Astrocyte (in vitro differentiated cells and primary cell): ENCODE results near the gene TFRC. TPM values are rescaled to one million over a fixed set of nuclear protein-coding genes. Genes with fewer than 3 reads are reported as not detected.

Source experiments
- DNase-seq: peaks from one replicate; pipeline ENCODE4 v3.0.0-alpha.2; 2010; ENCODE audit warnings: low read depth
- FAIRE-seq: peaks from 2 replicates; lab custom pipeline; 2011; peaks lifted over from hg19 to GRCh38; lab: Jason Lieb, UNC
- H2AFZ ChIP-seq: 2 replicates; pipeline ENCODE4 v1.6.0; 2012; ENCODE audit warnings: low read depth, low read length, inconsistent platforms
- H3K27ac ChIP-seq: 2 replicates; pipeline ENCODE4 v1.5.1; 2011; ENCODE audit warnings: low read depth, low read length, inconsistent platforms
- H3K27me3 ChIP-seq: 2 replicates; pipeline ENCODE4 v1.6.0; 2011; ENCODE audit warnings: low read length, inconsistent platforms; ENCODE audit not compliant: insufficient read depth
- H3K36me3 ChIP-seq: 2 replicates; pipeline ENCODE4 v1.5.1; 2011; ENCODE audit warnings: low read length, inconsistent platforms; ENCODE audit not compliant: insufficient read depth
- H3K4me1 ChIP-seq: 2 replicates; pipeline ENCODE4 v1.5.1; 2011; ENCODE audit warnings: low read length, inconsistent platforms; ENCODE audit not compliant: insufficient read depth
- H3K4me2 ChIP-seq: 2 replicates; pipeline ENCODE4 v1.6.0; 2012; ENCODE audit warnings: low read length, inconsistent platforms
- H3K4me3 ChIP-seq: 2 replicates; pipeline ENCODE4 v1.5.1; 2011; ENCODE audit warnings: low read depth, mild to moderate bottlenecking, low read length, inconsistent platforms; ENCODE audit not compliant: insufficient read depth
- H3K79me2 ChIP-seq: 2 replicates; pipeline ENCODE4 v1.6.0; 2012; ENCODE audit warnings: mild to moderate bottlenecking, low read length, inconsistent platforms; ENCODE audit not compliant: insufficient read depth
- H3K9ac ChIP-seq: 2 replicates; pipeline ENCODE4 v1.6.0; 2012; ENCODE audit warnings: mild to moderate bottlenecking, low read length, inconsistent platforms
- H3K9me3 ChIP-seq: 2 replicates; pipeline ENCODE4 v1.5.1; 2012; ENCODE audit warnings: low read depth, mild to moderate bottlenecking, low read length, inconsistent platforms; ENCODE audit not compliant: insufficient read depth
- H4K20me1 ChIP-seq: 2 replicates; pipeline ENCODE4 v1.6.0; 2012; ENCODE audit warnings: low read length, inconsistent platforms; ENCODE audit not compliant: insufficient read depth
- H3K27ac Mint-ChIP-seq: one replicate; pipeline ENCODE4 v1.8.0; 2021; ENCODE audit warnings: mild to moderate bottlenecking, mixed read lengths; ENCODE audit not compliant: unreplicated experiment
- H3K27me3 Mint-ChIP-seq: one replicate; pipeline ENCODE4 v1.8.0; 2021; ENCODE audit warnings: low read depth, mixed read lengths; ENCODE audit not compliant: unreplicated experiment
- H3K36me3 Mint-ChIP-seq: one replicate; pipeline ENCODE4 v1.8.0; 2021; ENCODE audit warnings: low read depth, mixed read lengths; ENCODE audit not compliant: unreplicated experiment
- H3K4me1 Mint-ChIP-seq: one replicate; pipeline ENCODE4 v1.8.0; 2021; ENCODE audit warnings: low read depth, mixed read lengths; ENCODE audit not compliant: unreplicated experiment
- H3K4me3 Mint-ChIP-seq: one replicate; pipeline ENCODE4 v1.8.0; 2021; ENCODE audit warnings: mild to moderate bottlenecking, moderate library complexity, mixed read lengths; ENCODE audit not compliant: unreplicated experiment
- H3K9me3 Mint-ChIP-seq: one replicate; pipeline ENCODE4 v1.8.0; 2021; ENCODE audit warnings: mild to moderate bottlenecking, mixed read lengths; ENCODE audit not compliant: unreplicated experiment
- EZH2 ChIP-seq: IDR thresholded peaks from 2 replicates; pipeline ENCODE4 v1.6.1; 2012; ENCODE audit warnings: mild to moderate bottlenecking, low read length, inconsistent platforms; ENCODE audit not compliant: insufficient read depth
- total RNA-seq: library from RNA; stranded (reverse); gene quantifications from 2 replicates; pipeline ENCODE4 v1.2.1, GENCODE V29; 2021
- TF ChIP-seq, protein P1 (sequence below): IDR thresholded peaks from 2 replicates; pipeline ENCODE4 v1.5.1; 2011; ENCODE audit warnings: low read depth, mild to moderate bottlenecking, inconsistent platforms, low read length, moderate library complexity; ENCODE audit not compliant: insufficient read depth

The TFRC gene
- total RNA-seq, 1 donor from 2014 or later = 98.4 TPM

DNA sequence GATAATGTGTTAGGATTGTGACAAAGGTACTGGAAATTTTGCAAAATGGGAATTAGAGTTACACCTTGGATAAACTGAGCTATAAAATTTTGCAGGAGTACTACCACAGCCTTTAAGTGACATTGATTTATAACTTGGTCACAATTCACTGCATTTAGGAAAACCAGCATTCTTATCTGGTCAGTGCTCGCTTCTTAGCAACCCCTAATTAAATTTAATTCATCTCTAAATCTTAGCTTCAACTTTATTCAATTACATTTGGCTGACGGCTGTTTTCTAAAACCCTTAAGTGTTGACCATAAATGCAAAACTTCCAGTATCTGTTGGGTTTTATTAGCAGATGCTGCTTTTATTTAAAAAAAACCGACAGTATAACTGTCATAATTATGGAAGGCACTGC, 31.3 kb downstream of the TFRC start:
- Histone ChIP-seq H3K4me3 (no peak overlapping the region), H3K4me2 (no peak overlapping the region), H4K20me1 (peaks cover 2% of the 10 kb centered on the region), H2AFZ (no peak overlapping the region), H3K9ac (no peak overlapping the region), H3K9me3 (no peaks in the 10 kb centered on the region), H3K4me1 (no peaks in the 10 kb centered on the region), H3K36me3 (peaks cover 37% of the 10 kb centered on the region), H3K27me3 (no peaks in the 10 kb centered on the region), H3K27ac (no peak overlapping the region), H3K79me2 (no peaks in the 10 kb centered on the region)
- no peaks in the 10 kb centered on the region for H3K9me3 Mint-ChIP-seq
- H3K27me3 Mint-ChIP-seq = no peaks in the 10 kb centered on the region
- no peak for FAIRE-seq
- no peak overlapping the region for H3K4me3 Mint-ChIP-seq
- no peak for DNase-seq
- peaks cover 32% of the 10 kb centered on the region for H3K36me3 Mint-ChIP-seq
- TF ChIP-seq, protein P1, sequence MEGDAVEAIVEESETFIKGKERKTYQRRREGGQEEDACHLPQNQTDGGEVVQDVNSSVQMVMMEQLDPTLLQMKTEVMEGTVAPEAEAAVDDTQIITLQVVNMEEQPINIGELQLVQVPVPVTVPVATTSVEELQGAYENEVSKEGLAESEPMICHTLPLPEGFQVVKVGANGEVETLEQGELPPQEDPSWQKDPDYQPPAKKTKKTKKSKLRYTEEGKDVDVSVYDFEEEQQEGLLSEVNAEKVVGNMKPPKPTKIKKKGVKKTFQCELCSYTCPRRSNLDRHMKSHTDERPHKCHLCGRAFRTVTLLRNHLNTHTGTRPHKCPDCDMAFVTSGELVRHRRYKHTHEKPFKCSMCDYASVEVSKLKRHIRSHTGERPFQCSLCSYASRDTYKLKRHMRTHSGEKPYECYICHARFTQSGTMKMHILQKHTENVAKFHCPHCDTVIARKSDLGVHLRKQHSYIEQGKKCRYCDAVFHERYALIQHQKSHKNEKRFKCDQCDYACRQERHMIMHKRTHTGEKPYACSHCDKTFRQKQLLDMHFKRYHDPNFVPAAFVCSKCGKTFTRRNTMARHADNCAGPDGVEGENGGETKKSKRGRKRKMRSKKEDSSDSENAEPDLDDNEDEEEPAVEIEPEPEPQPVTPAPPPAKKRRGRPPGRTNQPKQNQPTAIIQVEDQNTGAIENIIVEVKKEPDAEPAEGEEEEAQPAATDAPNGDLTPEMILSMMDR = no peak
- TF ChIP-seq EZH2 = no peak
- H3K4me1 Mint-ChIP-seq = no peaks in the 10 kb centered on the region
- no peak overlapping the region for H3K27ac Mint-ChIP-seq

DNA sequence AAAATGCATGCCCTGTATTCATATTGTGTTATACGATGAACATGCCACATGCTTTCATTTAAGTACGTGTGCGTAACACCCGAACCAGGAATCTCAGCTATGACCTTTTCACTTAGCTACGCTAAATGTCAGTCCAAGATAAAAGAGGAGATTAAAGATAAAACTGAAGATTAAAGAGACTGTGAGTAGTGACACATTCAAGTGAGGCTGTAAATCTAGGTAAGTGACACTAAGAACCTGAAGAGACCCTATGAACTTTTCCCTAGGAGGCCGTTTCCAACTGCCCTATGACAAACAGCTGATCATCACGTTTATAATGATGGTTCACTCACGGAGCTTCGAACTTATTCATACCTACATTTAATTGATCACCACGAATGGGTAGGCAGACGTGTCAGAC, 32.2 kb downstream of the TFRC start:
- Histone ChIP-seq H3K9me3 (no peaks in the 10 kb centered on the region), H3K36me3 (peaks cover 28% of the 10 kb centered on the region), H3K27me3 (no peaks in the 10 kb centered on the region), H3K4me1 (no peaks in the 10 kb centered on the region), H3K9ac (no peak overlapping the region), H3K79me2 (no peaks in the 10 kb centered on the region), H3K27ac (no peak overlapping the region), H3K4me3 (no peak overlapping the region), H3K4me2 (no peak overlapping the region), H2AFZ (no peak overlapping the region), H4K20me1 (no peaks in the 10 kb centered on the region)
- Mint-ChIP-seq H3K4me3 (no peak overlapping the region), H3K9me3 (peaks cover 2% of the 10 kb centered on the region), H3K36me3 (peaks cover 25% of the 10 kb centered on the region), H3K27me3 (no peaks in the 10 kb centered on the region), H3K27ac (no peak overlapping the region), H3K4me1 (no peaks in the 10 kb centered on the region)
- DNase-seq (no peak), FAIRE-seq (no peak)
- TF ChIP-seq, protein P1 = no peak
- no peak for TF ChIP-seq EZH2

DNA sequence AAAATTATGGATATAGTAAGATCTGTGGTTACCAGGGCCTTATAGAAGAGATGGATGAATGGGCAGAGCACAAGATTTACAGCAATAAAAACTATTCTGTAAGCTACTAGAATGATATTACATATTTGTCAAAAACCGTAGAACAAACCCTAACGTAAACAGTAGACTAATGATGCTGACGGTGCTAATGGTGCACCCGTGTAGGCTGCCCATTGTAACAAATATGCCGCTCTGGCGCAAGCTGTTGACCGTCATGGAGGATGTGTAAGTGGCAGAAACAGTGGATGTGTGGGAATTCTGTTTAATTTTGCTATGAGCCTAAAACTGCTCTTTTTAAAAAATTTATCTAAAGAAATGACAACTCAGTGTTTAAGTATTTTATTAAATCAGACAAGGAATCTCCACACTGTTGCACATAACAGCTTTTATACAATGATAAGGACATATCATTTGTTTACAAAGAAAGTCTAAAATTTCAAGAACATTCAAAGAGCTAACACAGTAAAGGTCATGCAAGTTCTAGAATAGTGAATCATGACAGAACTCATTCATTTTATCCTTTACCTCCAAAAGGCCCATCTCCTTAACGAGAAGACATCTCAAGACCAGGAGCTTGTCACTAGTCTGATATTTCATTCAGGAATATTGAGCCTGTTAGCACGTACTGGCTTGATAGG, 32.8 kb downstream of the TFRC start:
- Mint-ChIP-seq H3K4me3 (no peak overlapping the region), H3K27ac (no peak overlapping the region), H3K9me3 (peaks cover 2% of the 10 kb centered on the region), H3K4me1 (no peaks in the 10 kb centered on the region), H3K27me3 (no peaks in the 10 kb centered on the region), H3K36me3 (peaks cover 25% of the 10 kb centered on the region)
- H3K79me2 ChIP-seq = no peaks in the 10 kb centered on the region
- H3K4me1 ChIP-seq = no peaks in the 10 kb centered on the region
- H2AFZ ChIP-seq = no peak overlapping the region
- FAIRE-seq (no peak), DNase-seq (no peak)
- no peaks in the 10 kb centered on the region for H3K9me3 ChIP-seq
- TF ChIP-seq EZH2 = no peak
- TF ChIP-seq, protein P1 = no peak
- no peak overlapping the region for H3K4me2 ChIP-seq
- no peak overlapping the region for H3K9ac ChIP-seq
- peaks cover 25% of the 10 kb centered on the region for H3K36me3 ChIP-seq
- H4K20me1 ChIP-seq = no peaks in the 10 kb centered on the region
- H3K27ac ChIP-seq = no peak overlapping the region
- H3K27me3 ChIP-seq = no peaks in the 10 kb centered on the region
- H3K4me3 ChIP-seq = no peak overlapping the region
